ENCODE measurements around the gene KLHL29.

KLHL29 gene

DNA sequence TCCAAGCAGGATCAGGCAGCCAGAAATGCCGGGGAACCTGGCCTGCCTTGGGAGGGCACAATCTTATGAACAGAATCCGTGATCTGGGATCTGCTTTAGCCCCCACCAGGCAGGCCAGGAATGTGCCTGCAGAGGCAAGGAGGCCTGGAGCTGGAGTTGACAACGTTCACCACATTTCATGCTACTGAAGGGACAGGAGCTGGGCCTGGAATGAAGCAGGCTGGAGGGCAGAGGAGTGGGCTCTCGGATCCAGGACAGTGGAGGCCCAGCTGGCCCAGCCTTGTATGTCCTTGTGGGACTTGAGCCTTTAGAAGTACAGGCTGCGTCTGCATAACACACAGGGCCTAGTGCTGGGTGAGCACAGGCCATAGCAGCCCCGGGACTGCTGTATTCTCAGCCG lies 91.8 kb downstream of the KLHL29 start:
- Histone ChIP-seq H3K4me1 (no peaks in the 10 kb centered on the region), H3K9me3 (replicated peaks in 1 of 11) (no peaks in the 10 kb centered on the region), H3K9ac (no peak overlapping the region), H3K4me2 (no peak overlapping the region), H3K27ac (no peak overlapping the region), H3K36me3 (no peaks in the 10 kb centered on the region), H3K4me3 (no peak overlapping the region), H3K27me3 (no peaks in the 10 kb centered on the region), H4K20me1 (peaks cover 0 to 17% (median 0%) of the 10 kb centered on the region in 11 experiments; a peak in 1 of 22 replicates)
- no peak for TF ChIP-seq Cebpa-rat (IDR thresholded peaks at IDR 0.05)

DNA sequence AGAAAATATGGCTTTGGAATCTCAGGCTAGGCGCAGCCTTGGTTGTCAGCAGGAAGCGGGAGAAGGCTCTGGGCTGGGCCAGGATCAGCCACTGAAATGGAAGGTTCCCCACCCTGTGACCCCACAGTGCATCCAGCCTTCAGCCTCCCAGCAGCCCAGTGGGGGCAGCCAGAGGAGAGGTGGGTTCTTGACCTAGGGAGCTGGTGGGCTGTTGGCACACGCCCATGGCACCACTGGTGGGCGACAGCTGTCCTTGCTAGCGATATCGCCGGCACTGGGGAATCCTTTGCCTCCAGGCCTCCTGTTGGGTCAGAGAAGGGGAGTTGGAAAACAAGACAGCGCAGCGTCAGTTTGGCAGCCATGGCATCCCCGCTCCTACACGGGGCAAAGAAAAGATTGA lies 92.4 kb downstream of the KLHL29 start:
- Histone ChIP-seq H4K20me1 (peaks cover 0 to 22% (median 0%) of the 10 kb centered on the region in 11 experiments; a peak in 2 of 22 replicates), H3K9me3 (replicated peaks in 1 of 11) (no peaks in the 10 kb centered on the region), H3K4me3 (no peak overlapping the region), H3K36me3 (no peaks in the 10 kb centered on the region), H3K27ac (no peak overlapping the region), H3K9ac (no peak overlapping the region), H3K27me3 (no peaks in the 10 kb centered on the region; a peak in 1 of 22 replicates), H3K4me2 (no peak overlapping the region), H3K4me1 (no peaks in the 10 kb centered on the region)
- no peak for TF ChIP-seq Cebpa-rat (IDR thresholded peaks at IDR 0.05)

- Histone ChIP-seq H3K36me3 (no peaks in the 10 kb centered on the region), H3K9ac (no peak overlapping the region), H3K27ac (no peak overlapping the region), H3K4me1 (no peaks in the 10 kb centered on the region), H4K20me1 (peaks cover 0 to 22% (median 0%) of the 10 kb centered on the region in 11 experiments; a peak in 2 of 22 replicates), H3K4me2 (no peak overlapping the region), H3K27me3 (no peaks in the 10 kb centered on the region; a peak in 1 of 22 replicates), H3K4me3 (no peak overlapping the region), H3K9me3 (replicated peaks in 1 of 11) (no peaks in the 10 kb centered on the region)
- TF ChIP-seq Cebpa-rat (IDR thresholded peaks at IDR 0.05) = no peak
These were observed 93.3 kb downstream of the KLHL29 start for GRCh38 chr2:23478087-23478932.

- Histone ChIP-seq H3K9ac (no peak overlapping the region), H3K27ac (no peak overlapping the region), H3K27me3 (no peaks in the 10 kb centered on the region; a peak in 1 of 22 replicates), H3K4me2 (no peak overlapping the region), H3K4me3 (no peak overlapping the region), H3K9me3 (replicated peaks in 1 of 11) (no peaks in the 10 kb centered on the region), H4K20me1 (peaks cover 0 to 26% (median 0%) of the 10 kb centered on the region in 11 experiments; a peak in 2 of 22 replicates), H3K4me1 (no peaks in the 10 kb centered on the region), H3K36me3 (no peaks in the 10 kb centered on the region)
- no peak for TF ChIP-seq Cebpa-rat (IDR thresholded peaks at IDR 0.05)
These were observed 94.1 kb downstream of the KLHL29 start for GRCh38 chr2:23478933-23479683.

GRCh38 chr2:23480957-23481797 lies 96.2 kb downstream of the KLHL29 start:
- H3K9ac ChIP-seq = no peak overlapping the region
- no peaks in the 10 kb centered on the region for H3K36me3 ChIP-seq
- H3K4me1 ChIP-seq = no peaks in the 10 kb centered on the region
- no peaks in the 10 kb centered on the region; a peak in 1 of 22 replicates for H3K27me3 ChIP-seq
- H3K4me3 ChIP-seq = no peak overlapping the region
- H3K9me3 ChIP-seq (replicated peaks in 1 of 11) = no peaks in the 10 kb centered on the region
- no peak overlapping the region for H3K4me2 ChIP-seq
- H4K20me1 ChIP-seq = peaks cover 0 to 36% (median 0%) of the 10 kb centered on the region in 11 experiments; a peak in 4 of 22 replicates
- no peak for TF ChIP-seq Cebpa-rat (IDR thresholded peaks at IDR 0.05)
- H3K27ac ChIP-seq = no peak overlapping the region

DNA sequence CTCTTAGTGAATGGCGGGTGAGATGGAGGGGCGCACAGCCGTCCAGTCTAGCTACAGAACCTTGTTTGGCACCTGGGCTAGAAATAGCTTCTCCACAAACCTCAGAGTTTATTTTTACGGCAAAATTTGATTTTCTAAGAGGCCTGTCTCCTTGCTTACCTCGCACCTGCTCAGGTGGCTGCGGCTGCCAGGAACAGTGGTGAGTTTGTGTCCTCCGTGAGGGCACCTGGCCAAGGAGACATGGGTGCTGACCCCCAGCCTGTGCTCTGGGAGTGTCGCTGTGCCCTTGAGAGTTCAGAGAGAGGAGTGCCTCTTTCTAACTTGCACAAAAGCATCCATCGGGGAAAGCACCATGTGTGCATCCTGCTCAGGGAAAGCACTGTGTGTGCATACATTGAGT lies 97.2 kb downstream of the KLHL29 start:
- no peak for TF ChIP-seq Cebpa-rat (IDR thresholded peaks at IDR 0.05)
- Histone ChIP-seq H3K9me3 (replicated peaks in 1 of 11) (no peaks in the 10 kb centered on the region), H3K27ac (no peak overlapping the region), H3K9ac (no peak overlapping the region), H3K4me3 (no peak overlapping the region), H3K27me3 (no peaks in the 10 kb centered on the region; a peak in 1 of 22 replicates), H4K20me1 (peaks cover 0 to 41% (median 0%) of the 10 kb centered on the region in 11 experiments; a peak in 5 of 22 replicates), H3K4me1 (no peaks in the 10 kb centered on the region), H3K36me3 (no peaks in the 10 kb centered on the region), H3K4me2 (no peak overlapping the region)

DNA sequence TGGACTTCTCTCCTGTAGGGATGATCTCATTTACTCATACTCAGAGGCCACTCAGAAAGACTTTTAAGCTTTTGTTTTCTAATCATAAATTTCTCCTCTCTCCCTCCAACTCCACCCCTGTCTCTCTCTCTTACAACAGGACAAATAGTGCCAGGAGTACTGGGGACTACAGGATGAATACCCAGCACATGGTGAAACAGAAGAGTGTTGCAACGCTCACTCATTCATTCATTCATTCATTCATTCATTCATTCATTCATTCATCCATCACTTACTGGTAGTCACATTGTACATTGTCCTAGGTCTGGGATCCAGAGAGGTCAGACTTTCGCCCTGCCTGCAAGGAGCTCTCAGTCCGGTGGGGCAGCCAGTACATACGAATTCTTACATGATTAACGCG lies 97.6 kb downstream of the KLHL29 start:
- Histone ChIP-seq H3K4me3 (no peak overlapping the region), H3K27me3 (peaks cover 0 to under 1% (median 0%) of the 10 kb centered on the region in 11 experiments; a peak in 2 of 22 replicates), H3K9ac (no peak overlapping the region), H3K9me3 (replicated peaks in 1 of 11) (no peaks in the 10 kb centered on the region), H3K4me1 (peaks cover 0 to 4% (median 1%) of the 10 kb centered on the region in 10 experiments; a peak in 6 of 20 replicates), H3K4me2 (no peak overlapping the region), H4K20me1 (peaks cover 0 to 41% (median 0%) of the 10 kb centered on the region in 11 experiments; a peak in 5 of 22 replicates), H3K27ac (no peak overlapping the region), H3K36me3 (no peaks in the 10 kb centered on the region)
- no peak for TF ChIP-seq Cebpa-rat (IDR thresholded peaks at IDR 0.05)

GRCh38 chr2:23483791-23484190 lies 98.8 kb downstream of the KLHL29 start:
- H3K27me3 ChIP-seq = peaks cover 0 to 12% (median 0%) of the 10 kb centered on the region in 11 experiments; a peak in 3 of 22 replicates
- TF ChIP-seq Cebpa-rat (IDR thresholded peaks at IDR 0.05) = no peak

More at GRCh38 chr2:23483791-23484190, 98.8 kb downstream of the KLHL29 start:
- no peak overlapping the region for H3K9ac ChIP-seq
- no peaks in the 10 kb centered on the region for H3K36me3 ChIP-seq
- H3K4me3 ChIP-seq = no peak overlapping the region
- peaks cover 0 to 45% (median 0%) of the 10 kb centered on the region in 11 experiments; a peak in 6 of 22 replicates for H4K20me1 ChIP-seq
- no peaks in the 10 kb centered on the region for H3K9me3 ChIP-seq (replicated peaks in 1 of 11)
- H3K4me2 ChIP-seq = no peak overlapping the region
- peaks cover 0 to 9% (median 7%) of the 10 kb centered on the region in 10 experiments; a peak in 9 of 20 replicates for H3K4me1 ChIP-seq
- no peak overlapping the region for H3K27ac ChIP-seq

All from BLaER1 treated with 17β-estradiol and CSF1 and Interleukin-3, amounts not matched to agents 10 nM and 100 nM (cell line).